HG03439 (cell line): ENCODE data around the gene SLC16A9.

Source experiments
- ATAC-seq: cut with Tn5 transposase; IDR thresholded peaks from one replicate; pipeline ENCODE4 v1.9.1; 2021; ENCODE audit warnings: mild to moderate bottlenecking, moderate library complexity; ENCODE audit not compliant: unreplicated experiment

SLC16A9 gene

DNA sequence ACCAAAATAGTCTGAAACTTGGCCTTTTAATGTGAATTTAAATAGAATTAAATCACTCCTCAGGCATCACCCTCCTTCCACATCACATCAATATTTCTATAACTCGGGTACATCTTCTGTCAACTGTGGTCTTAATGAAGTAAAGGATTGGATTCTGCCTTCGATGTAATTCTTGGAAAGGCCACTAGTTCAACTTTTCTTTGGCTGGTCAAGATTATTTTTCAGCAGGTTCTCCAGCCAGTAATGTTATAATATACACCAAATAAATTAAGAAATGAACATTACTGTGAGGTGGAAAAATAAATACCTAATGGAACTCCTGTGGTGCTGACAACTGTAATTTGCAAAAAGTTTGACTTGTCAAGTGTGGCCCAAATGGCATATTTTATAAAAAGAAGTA, 9.7 kb upstream of the SLC16A9 start:
- ATAC-seq, result no peak

- ATAC-seq, result no peak
Measured at GRCh38 chr10:59718257-59718656, 8.6 kb upstream of the SLC16A9 start.

DNA sequence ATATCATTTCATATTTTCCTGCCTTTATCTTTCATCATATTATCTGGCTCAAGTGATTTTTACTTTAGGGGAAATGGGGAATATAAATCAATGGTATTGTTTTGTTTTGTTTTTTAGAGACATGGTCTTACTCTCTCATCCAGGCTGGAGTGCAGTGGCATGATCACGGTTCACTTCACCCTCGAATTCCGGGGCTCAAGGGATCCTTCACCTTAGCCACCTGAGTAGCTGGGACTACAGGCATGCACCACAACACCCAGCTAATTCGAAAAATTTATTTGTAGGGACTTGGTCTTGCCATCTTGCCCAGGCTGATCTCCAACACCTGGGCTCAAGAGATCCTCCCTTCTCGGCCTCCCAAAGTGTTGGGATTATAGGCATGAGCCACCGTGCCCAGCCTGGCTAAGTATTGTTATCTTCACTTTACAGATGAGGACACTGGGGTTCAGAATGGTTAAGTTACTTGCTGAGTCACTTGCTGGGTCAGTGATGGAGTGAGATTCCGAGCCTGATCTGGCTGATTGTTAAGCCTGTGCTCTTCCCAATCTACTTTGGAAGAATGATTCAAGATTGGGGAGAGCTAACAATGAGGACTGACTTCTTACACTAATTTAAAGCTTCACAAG, 3.7 kb upstream of the SLC16A9 start:
- ATAC-seq, result no peak

- ATAC-seq, result no peak
Measured at GRCh38 chr10:59711871-59712494, 2.3 kb upstream of the SLC16A9 start.

GRCh38 chr10:59708816-59709394, 745 bp downstream of the SLC16A9 start:
- ATAC-seq, result peak; percentile 12

- no peak for ATAC-seq
Measured at GRCh38 chr10:59706851-59707797, 2.5 kb downstream of the SLC16A9 start.

- no peak for ATAC-seq
Measured at GRCh38 chr10:59705931-59706330, 3.7 kb downstream of the SLC16A9 start.

DNA sequence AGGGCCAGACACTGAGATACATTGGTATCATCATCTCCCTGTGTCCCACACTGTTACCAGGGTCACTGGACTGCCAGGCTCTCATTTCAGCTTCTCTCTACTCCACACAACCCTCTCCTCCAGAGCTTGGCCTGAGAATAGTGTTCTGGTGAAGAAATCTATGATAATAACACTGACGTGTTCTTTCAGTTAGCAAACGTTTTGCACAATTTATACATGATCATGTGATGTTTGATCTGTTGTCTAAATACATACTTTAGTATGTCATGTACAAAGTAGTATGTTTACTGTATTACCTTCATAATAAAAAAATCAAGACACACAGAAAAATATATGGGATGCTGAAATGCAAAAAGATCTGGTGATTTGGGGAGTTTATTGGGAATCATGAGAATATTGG, 5.0 kb downstream of the SLC16A9 start:
- ATAC-seq, result no peak

- no peak for ATAC-seq
Measured at GRCh38 chr10:59702347-59702746, 7.3 kb downstream of the SLC16A9 start.

DNA sequence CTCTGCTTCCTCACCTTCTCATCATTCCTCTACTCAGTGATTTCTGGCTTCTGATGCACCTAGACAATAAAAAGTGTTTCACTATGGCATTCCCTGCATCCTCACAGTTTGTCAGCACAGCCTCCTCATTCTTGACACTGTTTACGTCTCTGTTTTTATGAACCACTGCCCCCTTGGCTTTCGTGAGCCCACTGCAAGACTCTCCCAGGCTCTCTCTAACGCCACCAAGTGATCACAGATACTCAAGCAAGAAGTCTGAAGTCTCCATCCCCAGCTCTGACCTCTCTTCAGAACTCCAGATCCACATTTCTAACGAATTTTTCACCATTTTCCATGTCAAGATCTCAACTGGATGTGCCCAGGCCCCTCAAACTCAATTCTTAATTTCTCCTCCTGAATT, 8.9 kb downstream of the SLC16A9 start:
- no peak for ATAC-seq

DNA sequence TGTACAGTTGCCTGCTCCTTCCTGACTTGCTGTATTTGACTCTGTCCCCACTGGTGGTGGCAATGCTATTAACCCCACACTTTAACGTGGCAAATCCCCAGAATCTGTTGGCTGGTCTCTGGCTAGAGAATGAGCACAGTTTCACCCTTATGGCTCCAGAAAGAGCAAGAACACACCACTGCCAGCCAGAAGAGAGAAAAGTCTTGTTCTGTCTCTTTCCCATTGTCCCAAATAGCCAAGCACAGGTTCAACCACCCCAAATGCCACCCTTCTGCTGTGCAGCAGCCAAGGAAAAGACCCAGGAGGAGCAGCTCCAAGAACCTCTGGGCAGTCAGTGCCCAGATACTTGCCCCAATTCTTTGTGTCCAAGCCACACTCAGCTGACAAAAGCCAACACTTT, 11.3 kb downstream of the SLC16A9 start:
- no peak for ATAC-seq

GRCh38 chr10:59695637-59696036, 14.0 kb downstream of the SLC16A9 start:
- ATAC-seq, result no peak

DNA sequence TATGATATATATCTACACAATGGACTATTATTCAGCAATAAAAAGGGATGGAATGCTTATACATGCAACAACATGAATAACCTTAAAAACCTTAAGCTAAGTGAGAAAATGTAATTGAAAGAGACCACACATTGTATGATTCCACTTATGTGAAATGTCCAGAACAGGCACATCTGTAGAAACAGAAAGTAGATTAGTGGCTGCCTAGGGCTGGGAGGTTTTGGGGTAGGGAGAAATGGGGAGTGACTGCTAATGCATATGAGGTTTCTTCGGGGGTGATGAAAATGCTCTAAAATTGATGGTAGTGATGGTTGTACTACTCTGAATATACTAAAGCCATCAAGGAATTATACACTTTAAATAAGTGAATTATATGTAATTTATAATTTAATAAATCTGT, 14.7 kb downstream of the SLC16A9 start:
- ATAC-seq, result no peak

GRCh38 chr10:59692113-59692512, 17.5 kb downstream of the SLC16A9 start:
- ATAC-seq, result no peak

- no peak for ATAC-seq
Measured at GRCh38 chr10:59688921-59689351, 20.7 kb downstream of the SLC16A9 start.

DNA sequence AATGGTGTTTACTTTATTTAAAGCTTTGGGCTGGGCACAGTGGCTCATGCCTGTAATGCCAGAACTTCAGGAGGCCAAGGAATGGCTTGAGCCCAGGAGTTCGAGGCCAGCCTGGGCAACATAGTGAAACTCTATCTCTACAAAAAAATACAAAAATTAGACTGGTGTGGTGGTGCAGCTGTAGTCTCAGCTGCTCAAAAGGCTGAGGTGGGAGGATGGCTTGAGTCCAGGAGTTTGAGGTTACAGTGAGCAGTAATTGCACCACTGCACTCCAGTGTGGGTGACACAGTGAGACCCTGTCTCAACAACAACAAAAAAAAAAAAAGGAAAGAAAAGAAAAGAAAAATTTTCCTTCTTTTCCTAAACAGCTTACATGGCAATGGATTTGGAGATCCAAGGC, 22.0 kb downstream of the SLC16A9 start:
- ATAC-seq, result no peak

DNA sequence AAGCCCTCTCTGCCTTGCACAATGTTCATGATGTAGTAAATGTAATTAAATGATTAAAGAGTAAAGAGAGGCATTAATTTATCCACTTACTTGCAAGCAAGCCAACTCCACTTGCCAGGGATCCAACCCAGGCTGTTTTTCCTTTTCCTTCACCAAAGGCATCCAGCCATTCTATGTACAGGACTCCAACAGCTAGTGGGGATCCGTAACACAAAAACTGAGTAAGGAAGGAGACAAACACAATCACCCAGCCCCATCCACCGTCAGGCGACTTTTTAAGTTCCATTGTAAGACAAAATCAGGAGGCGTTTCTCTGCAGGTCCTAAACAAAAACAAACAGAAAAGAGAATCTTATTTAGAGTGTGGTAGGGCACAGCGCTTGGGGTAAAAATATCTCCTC, 25.6 kb downstream of the SLC16A9 start:
- ATAC-seq, result no peak

GRCh38 chr10:59682986-59683937, 26.4 kb downstream of the SLC16A9 start:
- no peak for ATAC-seq

DNA sequence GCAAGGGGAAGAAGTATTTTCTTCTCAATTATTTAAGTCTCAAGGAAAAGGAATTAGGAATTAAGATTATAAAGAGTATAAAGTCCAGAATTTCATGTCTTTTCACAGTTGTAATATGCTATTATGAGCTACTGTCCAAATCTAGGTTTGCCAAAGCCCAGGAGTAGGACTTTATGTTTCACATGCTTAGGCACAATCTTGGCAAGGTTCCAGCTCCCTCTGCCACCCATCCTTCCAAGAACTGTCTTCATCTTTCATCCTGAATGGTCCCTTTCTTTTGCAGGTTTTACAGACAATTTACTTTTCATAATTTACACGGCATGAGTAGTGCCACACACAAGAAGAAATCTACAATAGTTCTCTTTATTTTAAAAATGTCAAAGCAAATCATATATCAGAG, 29.5 kb downstream of the SLC16A9 start:
- ATAC-seq, result no peak

DNA sequence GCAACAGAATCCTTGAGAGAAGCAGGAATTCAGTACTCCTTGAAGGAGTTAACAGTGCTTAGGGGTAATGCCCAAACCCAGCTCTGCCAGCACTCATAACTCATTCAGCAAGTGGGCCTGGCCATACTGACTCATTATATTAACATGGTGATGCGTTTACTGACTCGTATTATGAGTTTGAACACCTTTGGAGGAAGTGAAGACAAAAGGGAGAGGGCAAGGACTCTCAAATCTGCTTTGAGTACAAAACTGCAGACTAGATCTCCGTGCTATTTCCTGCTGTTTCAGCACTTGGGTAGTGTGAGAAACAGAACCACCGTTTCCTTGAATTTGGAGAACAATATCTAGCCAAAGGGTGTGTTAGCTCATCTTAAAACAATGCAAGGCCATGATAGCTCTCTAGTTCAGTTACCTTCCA, 30.8 kb downstream of the SLC16A9 start:
- ATAC-seq, result no peak
